ENCODE measurements around the gene DNAL4.

Gene DNAL4

GRCh38 chr22:38776086-38776485, 17.9 kb downstream of the DNAL4 start:
- DNase-seq (ENCODE audit: extremely low read depth, low read depth), result no peak
- no peak for TF ChIP-seq CTCF (IDR thresholded peaks at IDR 0.05; ENCODE audit: low read depth, low read length)

- no peak for DNase-seq (ENCODE audit: extremely low read depth, low read depth)
- no peak for TF ChIP-seq CTCF (IDR thresholded peaks at IDR 0.05; ENCODE audit: low read depth, low read length)
Observed at GRCh38 chr22:38775656-38776055, 18.3 kb downstream of the DNAL4 start.

- TF ChIP-seq CTCF (IDR thresholded peaks at IDR 0.05; ENCODE audit: low read depth, low read length), result no peak
- no peak for DNase-seq (ENCODE audit: extremely low read depth, low read depth)
Observed at GRCh38 chr22:38774496-38775166, 19.3 kb downstream of the DNAL4 start.

- no peak for TF ChIP-seq CTCF (IDR thresholded peaks at IDR 0.05; ENCODE audit: low read depth, low read length)
- no peak for DNase-seq (ENCODE audit: extremely low read depth, low read depth)
Observed at GRCh38 chr22:38773363-38773946, 20.5 kb downstream of the DNAL4 start.

GRCh38 chr22:38772623-38772873, 21.4 kb downstream of the DNAL4 start:
- TF ChIP-seq CTCF (IDR thresholded peaks at IDR 0.05; ENCODE audit: low read depth, low read length), result no peak
- DNase-seq (ENCODE audit: extremely low read depth, low read depth), result no peak

GRCh38 chr22:38770257-38770949, 23.5 kb downstream of the DNAL4 start:
- DNase-seq (ENCODE audit: extremely low read depth, low read depth), result no peak
- no peak for TF ChIP-seq CTCF (IDR thresholded peaks at IDR 0.05; ENCODE audit: low read depth, low read length)

GRCh38 chr22:38768036-38768435, 25.9 kb downstream of the DNAL4 start:
- TF ChIP-seq CTCF (IDR thresholded peaks at IDR 0.05; ENCODE audit: low read depth, low read length), result no peak
- no peak for DNase-seq (ENCODE audit: extremely low read depth, low read depth)
